GF-D8 (cell line): ENCODE results near the gene NT5DC2.

Experiments used
- DNase-seq: peaks from one replicate; lab custom pipeline; 2025; lab: John Stamatoyannopoulos, UW

The NT5DC2 gene

DNA sequence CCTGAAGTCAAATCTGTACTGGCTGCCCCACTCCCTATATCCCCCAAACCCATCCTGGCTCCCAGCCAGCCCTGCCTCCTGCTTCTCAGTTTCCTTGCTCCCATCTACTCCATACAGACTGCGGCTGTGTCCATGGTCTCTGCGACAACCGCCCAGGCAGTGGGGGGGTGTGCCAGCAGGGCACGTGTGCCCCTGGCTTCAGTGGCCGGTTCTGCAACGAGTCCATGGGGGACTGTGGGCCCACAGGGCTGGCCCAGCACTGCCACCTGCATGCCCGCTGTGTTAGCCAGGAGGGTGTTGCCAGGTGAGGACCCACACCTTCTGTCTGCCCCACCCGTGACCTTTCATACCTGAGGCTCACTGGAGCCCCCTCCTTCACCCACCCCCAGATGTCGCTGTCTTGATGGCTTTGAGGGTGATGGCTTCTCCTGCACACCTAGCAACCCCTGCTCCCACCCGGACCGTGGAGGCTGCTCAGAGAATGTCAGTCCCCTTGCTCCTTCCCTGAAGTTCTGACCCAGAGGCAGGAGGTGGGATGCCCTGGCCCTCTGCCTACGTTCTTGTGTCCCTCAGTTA lies 23.8 kb downstream of the NT5DC2 start:
- DNase-seq = no peak

DNA sequence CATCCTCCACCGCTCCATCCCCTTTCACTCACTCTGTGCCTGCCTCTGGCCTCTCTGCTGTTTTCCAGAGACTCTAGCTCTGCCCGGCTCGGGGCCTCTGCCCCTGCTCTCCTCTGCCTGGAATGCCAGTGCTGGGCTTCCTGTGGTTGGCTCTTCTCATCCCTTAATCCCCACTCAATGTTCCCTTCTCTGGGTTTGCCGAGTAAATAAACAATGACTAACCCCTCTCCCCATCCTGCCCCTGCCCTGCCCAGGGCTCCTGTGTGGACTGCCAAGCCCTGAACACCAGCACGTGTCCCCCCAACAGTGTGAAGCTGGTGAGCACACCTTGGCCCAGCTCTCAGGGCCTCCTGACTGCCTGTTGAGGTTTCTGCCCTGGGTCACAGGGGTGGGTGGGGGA lies 26.3 kb downstream of the NT5DC2 start:
- DNase-seq = no peak

GRCh38 chr3:52506266-52506966 lies 27.2 kb downstream of the NT5DC2 start:
- no peak for DNase-seq

GRCh38 chr3:52504977-52505376 lies 28.7 kb downstream of the NT5DC2 start:
- DNase-seq = no peak

DNA sequence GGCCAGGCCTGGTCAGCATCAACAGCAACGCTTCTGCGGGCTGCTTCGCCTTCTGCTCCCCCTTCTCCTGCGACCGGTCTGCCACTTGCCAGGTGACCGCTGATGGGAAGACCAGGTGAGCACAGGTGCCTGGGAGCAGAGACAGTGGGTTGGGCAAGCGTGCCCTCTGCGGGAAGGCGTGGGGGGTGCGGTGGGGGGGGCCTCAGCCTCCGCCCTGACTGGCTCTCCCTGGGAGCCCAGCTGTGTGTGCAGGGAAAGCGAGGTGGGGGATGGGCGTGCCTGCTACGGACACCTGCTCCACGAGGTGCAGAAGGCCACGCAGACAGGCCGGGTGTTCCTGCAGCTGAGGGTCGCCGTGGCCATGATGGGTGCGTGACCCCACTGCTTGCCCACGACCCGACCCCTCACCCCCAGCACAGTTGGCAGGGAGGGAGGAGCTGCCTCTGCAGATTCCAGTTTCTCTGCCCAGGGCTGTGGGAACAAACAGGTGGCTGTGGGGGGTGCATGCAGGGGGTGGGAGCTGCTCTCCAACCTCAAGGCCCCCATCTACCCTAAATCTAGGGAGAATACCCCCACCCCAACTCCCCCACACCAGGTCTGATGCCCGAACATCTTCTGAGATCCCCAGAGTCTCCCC lies 29.8 kb downstream of the NT5DC2 start:
- no peak for DNase-seq

DNA sequence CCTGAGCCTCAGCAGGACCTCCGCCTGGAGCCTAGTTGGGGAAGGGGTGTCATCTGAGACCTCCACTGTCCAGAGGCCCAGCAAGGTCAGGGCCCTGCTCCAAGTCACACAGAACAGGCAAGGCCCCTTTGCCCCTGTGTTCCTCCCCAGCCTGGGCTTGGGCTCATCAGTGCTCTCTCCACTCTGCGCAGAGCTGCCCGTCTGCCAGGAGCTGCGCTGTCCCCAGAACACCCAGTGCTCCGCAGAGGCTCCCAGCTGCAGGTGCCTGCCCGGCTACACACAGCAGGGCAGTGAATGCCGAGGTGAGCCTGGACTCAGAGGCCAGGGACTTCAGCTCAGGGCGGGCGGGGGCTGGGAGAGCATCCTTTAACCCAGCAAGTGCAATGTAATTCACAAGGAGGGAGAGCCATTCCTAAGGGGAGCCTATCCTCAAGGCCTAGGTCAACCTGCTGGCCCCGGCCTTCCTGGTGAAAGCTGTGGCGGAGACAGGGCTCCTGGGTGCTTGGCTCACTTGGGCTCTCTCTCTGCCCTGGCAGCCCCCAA lies 30.8 kb downstream of the NT5DC2 start:
- DNase-seq = no peak

GRCh38 chr3:52502001-52502400 lies 31.7 kb downstream of the NT5DC2 start:
- DNase-seq = no peak

GRCh38 chr3:52501046-52501445 lies 32.6 kb downstream of the NT5DC2 start:
- DNase-seq = no peak

- DNase-seq = peak; percentile 98
These were observed 35.3 kb downstream of the NT5DC2 start for GRCh38 chr3:52498137-52499054.

DNA sequence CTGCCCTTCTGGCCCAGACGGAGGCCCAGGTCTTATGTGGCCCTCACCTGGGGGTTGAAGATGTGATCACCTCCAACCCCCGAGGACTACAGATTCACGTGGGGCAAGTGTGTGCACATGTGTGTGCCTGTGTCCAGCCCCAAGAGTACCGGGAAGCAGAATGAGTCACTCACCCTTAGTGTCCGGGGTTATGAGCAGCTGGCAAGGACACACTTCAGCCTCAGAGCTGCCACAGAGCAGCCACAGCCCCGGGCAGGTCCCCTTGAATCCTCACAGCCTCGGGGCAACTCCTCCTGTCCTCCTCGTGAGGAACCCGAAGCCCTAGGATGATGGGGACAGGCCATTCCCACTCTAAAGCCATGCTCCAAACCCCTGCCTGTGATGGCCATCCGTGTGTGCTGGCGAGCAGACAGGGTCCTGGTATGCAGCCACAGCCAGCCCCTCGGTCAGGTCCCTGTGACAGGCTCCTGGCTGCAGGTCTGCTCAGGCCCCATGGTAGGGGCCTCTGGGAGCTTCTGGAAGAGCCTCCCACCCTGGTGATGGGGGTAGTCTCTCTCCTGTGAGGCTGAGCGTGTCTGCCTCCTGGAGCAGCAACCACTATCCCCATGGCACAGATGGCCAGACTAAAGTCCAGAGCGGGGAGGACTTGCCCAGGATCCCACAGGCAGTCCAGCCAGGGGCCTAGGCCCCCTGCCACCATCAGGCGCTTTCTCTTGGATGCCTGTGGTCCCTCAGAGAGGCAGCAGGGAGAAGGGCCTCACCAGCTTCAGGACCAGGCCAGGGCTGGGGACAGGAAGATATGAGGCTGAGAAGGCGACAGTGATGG lies 37.7 kb downstream of the NT5DC2 start:
- no peak for DNase-seq

- peak; percentile 21 for DNase-seq
These were observed 38.7 kb downstream of the NT5DC2 start, which contains the start of gene STAB1 for GRCh38 chr3:52494886-52495495. STAB1 (plus strand) TSS chr3:52495338; CDS start chr3:52495414, 76 bp downstream.

GRCh38 chr3:52494445-52494844 lies 39.2 kb downstream of the NT5DC2 start:
- DNase-seq = no peak

GRCh38 chr3:52493232-52494017 lies 40.2 kb downstream of the NT5DC2 start:
- DNase-seq = no peak

- no peak for DNase-seq
These were observed 41.6 kb downstream of the NT5DC2 start for GRCh38 chr3:52492059-52492458.

- DNase-seq = no peak
These were observed 42.6 kb downstream of the NT5DC2 start for GRCh38 chr3:52490939-52491526.

GRCh38 chr3:52490035-52490938 lies 43.4 kb downstream of the NT5DC2 start:
- no peak for DNase-seq

- DNase-seq = no peak
These were observed 44.2 kb downstream of the NT5DC2 start for GRCh38 chr3:52489453-52489852.

- no peak for DNase-seq
These were observed 44.9 kb downstream of the NT5DC2 start for GRCh38 chr3:52488746-52489145.
